SK-N-MC (cell line): ENCODE measurements around the gene NCBP3.

Experiments
- EZH2 ChIP-seq: fragments of 200-600 bp; sonication (generic); IDR thresholded peaks from one replicate; pipeline ENCODE4 v1.6.1; 2017; ENCODE audit warnings: antibody characterized with exemption
- FOXP2 ChIP-seq: optimal IDR thresholded peaks from 2 replicates; pipeline ENCODE3; 2011; ENCODE audit warnings: mild to moderate bottlenecking, moderate library complexity; ENCODE audit not compliant: insufficient read depth; ENCODE audit errors: extremely low read length, control extremely low read depth
- POLR2AphosphoS5 ChIP-seq: IDR thresholded peaks from 2 replicates; pipeline ENCODE4 v1.6.1; 2012; ENCODE audit warnings: mild to moderate bottlenecking, low read depth, low read length, borderline replicate concordance

DNA sequence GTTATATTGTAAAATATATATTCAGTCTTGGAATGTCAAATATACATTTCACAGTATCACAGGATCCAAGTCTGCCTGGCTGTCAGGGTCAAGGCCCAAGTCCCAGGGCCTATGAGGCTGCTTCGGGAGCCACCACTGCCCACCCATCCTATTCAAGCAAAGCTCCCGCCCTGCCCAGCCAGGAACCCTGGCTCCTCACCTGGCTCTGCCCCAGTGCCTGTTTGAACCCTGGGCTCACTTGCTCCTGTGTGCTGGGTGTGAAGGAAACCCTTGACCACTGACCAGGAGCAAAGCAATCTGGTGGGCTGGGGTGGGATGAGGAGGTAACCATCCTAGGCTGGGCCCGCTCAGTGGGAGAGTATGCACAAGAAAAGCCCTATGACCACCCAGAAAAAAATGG is 72.1 kb downstream of the NCBP3 start:
- TF ChIP-seq POLR2AphosphoS5 (no peak), EZH2 (no peak), FOXP2 (no peak)
